Smooth muscle cell (in vitro differentiated cells): ENCODE measurements around the gene EXOC4. TPM values are rescaled to one million over a fixed set of nuclear protein-coding genes. Genes with fewer than 3 reads are reported as not detected.
"Not testable (repeated sequence)": the region's sequence is repeated elsewhere in the genome, so short reads cannot be mapped to it uniquely, and the experiment has no call there.

Source experiments
- DNase-seq: peaks from one replicate; lab custom pipeline; 2025; ENCODE audit not compliant: unreplicated experiment; lab: John Stamatoyannopoulos, UW
- H2AFZ ChIP-seq: fragments of 200-600 bp; sonication (generic); 2 replicates; pipeline ENCODE4 v1.6.0; 2016; ENCODE audit warnings: antibody characterized with exemption, low read depth, mild to moderate bottlenecking
- H3F3A ChIP-seq: fragments of 200-600 bp; sonication (generic); 2 replicates; pipeline ENCODE4 v1.6.0; 2017; ENCODE audit warnings: antibody characterized with exemption, low read depth
- H3K27ac ChIP-seq: fragments of 200-600 bp; sonication (generic); 2 replicates; pipeline ENCODE4 v1.5.1; 2016; ENCODE audit warnings: low read depth, mild to moderate bottlenecking
- H3K27me3 ChIP-seq: fragments of 200-600 bp; sonication (generic); 2 replicates; pipeline ENCODE4 v1.6.1; 2016; ENCODE audit warnings: low read depth, mild to moderate bottlenecking
- H3K36me3 ChIP-seq: fragments of 200-600 bp; sonication (generic); 2 replicates; pipeline ENCODE4 v1.5.1; 2016; ENCODE audit warnings: low read depth
- H3K4me1 ChIP-seq: fragments of 200-600 bp; sonication (generic); 2 replicates; pipeline ENCODE4 v1.5.1; 2016; ENCODE audit warnings: low read depth
- H3K4me2 ChIP-seq: fragments of 200-600 bp; sonication (generic); 2 replicates; pipeline ENCODE4 v1.6.0; 2016; ENCODE audit warnings: mild to moderate bottlenecking
- H3K4me3 ChIP-seq: fragments of 200-600 bp; sonication (generic); 2 replicates; pipeline ENCODE4 v1.5.1; 2016; ENCODE audit warnings: mild to moderate bottlenecking
- H3K79me2 ChIP-seq: fragments of 200-600 bp; sonication (generic); 2 replicates; pipeline ENCODE4 v1.6.0; 2016; ENCODE audit warnings: low read depth, mild to moderate bottlenecking
- H3K9ac ChIP-seq: fragments of 200-600 bp; sonication (generic); 2 replicates; pipeline ENCODE4 v1.6.0; 2016; ENCODE audit warnings: low read depth
- H3K9me3 ChIP-seq: fragments of 200-600 bp; sonication (generic); replicated peaks from 2 replicates; pipeline ENCODE4 v1.5.1; 2016; ENCODE audit warnings: low read depth
- H4K20me1 ChIP-seq: fragments of 200-600 bp; sonication (generic); 2 replicates; pipeline ENCODE4 v1.6.0; 2016; ENCODE audit warnings: low read depth
- CTCF ChIP-seq: fragments of 200-600 bp; sonication (generic); IDR thresholded peaks from 2 replicates; pipeline ENCODE4 v1.5.1; 2017; ENCODE audit warnings: borderline replicate concordance, mild to moderate bottlenecking, antibody characterized with exemption; ENCODE audit not compliant: insufficient read depth, poor library complexity, severe bottlenecking
- WGBS: methylation state at CpG from one replicate; pipeline ENCODE4 v1.1.7; 2016; ENCODE audit warnings: low lambda C conversion rate; 5-methylcytosine and 5-hydroxymethylcytosine counted together
- polyA plus RNA-seq: library from polyadenylated mRNA; unstranded; fragments of >200 nt; fragmentation: Nextera tagmentation; extraction: Ambion mirVana; gene quantifications from 2 replicates; pipeline ENCODE4 v1.2.1, GENCODE V29; 2016
- total RNA-seq: library from RNA; depleted of rRNA; stranded (reverse); fragments of >200 nt; gene quantifications from 2 replicates; pipeline ENCODE4 v1.2.3, GENCODE V29; 2014

EXOC4 gene
- total and polyA plus RNA-seq, 2 experiments from 2014 or later: 21.5 to 47.1 TPM

DNA sequence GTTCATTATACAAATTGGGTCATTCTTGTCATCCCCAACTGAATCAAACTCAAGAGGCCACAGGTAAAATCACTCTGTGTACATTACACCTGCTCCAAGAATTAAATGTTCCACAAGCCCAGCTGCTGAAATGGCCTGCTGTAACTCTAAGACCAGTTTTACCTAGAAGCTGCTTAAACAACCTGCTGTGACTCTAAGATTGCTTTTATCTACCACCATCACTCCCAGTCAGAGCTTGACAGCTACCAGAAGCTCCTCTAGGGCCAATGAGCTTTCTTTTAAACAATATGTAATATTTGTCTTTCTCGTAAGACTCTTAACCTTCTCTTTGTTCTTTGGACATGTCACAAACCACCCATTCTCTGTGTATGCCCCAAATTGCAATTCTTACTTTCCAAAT is 732.4 kb downstream of the EXOC4 start:
- Histone ChIP-seq H3K4me1 (peaks cover 15% of the 10 kb centered on the region), H3F3A (no peaks in the 10 kb centered on the region), H3K79me2 (no peaks in the 10 kb centered on the region), H3K27ac (no peak overlapping the region), H3K36me3 (no peaks in the 10 kb centered on the region), H3K4me3 (no peak overlapping the region), H3K27me3 (no peaks in the 10 kb centered on the region), H3K9me3 (no peaks in the 10 kb centered on the region), H4K20me1 (no peaks in the 10 kb centered on the region), H2AFZ (no peak overlapping the region), H3K4me2 (no peak overlapping the region), H3K9ac (no peak overlapping the region)
- TF ChIP-seq CTCF: no peak
- no peak for DNase-seq
- WGBS: 88% methylated on average over 1 of the region's 1 CpG

- no peak overlapping the region for H3K27ac ChIP-seq
- no peak overlapping the region for H2AFZ ChIP-seq
- no peaks in the 10 kb centered on the region for H3F3A ChIP-seq
- H3K79me2 ChIP-seq: no peaks in the 10 kb centered on the region
- no peaks in the 10 kb centered on the region for H3K36me3 ChIP-seq
- H3K4me1 ChIP-seq: peaks cover 15% of the 10 kb centered on the region
- no peak for TF ChIP-seq CTCF
- H3K27me3 ChIP-seq: no peaks in the 10 kb centered on the region
- no peak overlapping the region for H3K9ac ChIP-seq
- 43% methylated on average over 2 of the region's 2 CpGs for WGBS
- H3K4me2 ChIP-seq: no peak overlapping the region
- no peaks in the 10 kb centered on the region for H3K9me3 ChIP-seq
- no peaks in the 10 kb centered on the region for H4K20me1 ChIP-seq
- H3K4me3 ChIP-seq: no peak overlapping the region
- no peak for DNase-seq
Observed at GRCh38 chr7:133987582-133987981, 734.7 kb downstream of the EXOC4 start.

DNA sequence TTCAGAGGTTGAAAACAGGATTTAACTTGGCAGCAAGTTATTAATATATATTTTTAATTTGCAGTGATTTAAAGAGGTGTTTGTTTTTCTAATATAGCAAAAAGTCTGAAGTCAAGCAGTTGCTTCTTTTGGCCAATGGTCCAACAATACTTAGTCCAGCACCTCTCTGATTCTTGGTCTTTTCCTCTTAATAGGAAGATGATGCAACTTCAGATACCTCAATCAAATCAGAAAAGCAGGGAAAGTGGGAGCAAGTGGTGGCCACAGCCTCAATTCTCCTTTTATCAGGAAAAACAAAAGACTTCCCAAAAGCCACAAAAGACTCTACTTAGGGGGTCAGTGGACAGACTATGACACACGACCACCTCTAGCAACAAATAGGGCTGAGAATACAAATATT is 740.7 kb downstream of the EXOC4 start:
- TF ChIP-seq CTCF: no peak
- H3K9ac ChIP-seq: no peak overlapping the region
- no peaks in the 10 kb centered on the region for H3K9me3 ChIP-seq
- H4K20me1 ChIP-seq: no peaks in the 10 kb centered on the region
- no peak overlapping the region for H3K27ac ChIP-seq
- no peaks in the 10 kb centered on the region for H3K79me2 ChIP-seq
- no peaks in the 10 kb centered on the region for H3K4me1 ChIP-seq
- no peak overlapping the region for H3K4me3 ChIP-seq
- no peak overlapping the region for H2AFZ ChIP-seq
- no peaks in the 10 kb centered on the region for H3F3A ChIP-seq
- H3K4me2 ChIP-seq: no peak overlapping the region
- H3K27me3 ChIP-seq: no peaks in the 10 kb centered on the region
- DNase-seq: no peak
- 90% methylated on average over 1 of the region's 1 CpG for WGBS
- no peaks in the 10 kb centered on the region for H3K36me3 ChIP-seq

DNA sequence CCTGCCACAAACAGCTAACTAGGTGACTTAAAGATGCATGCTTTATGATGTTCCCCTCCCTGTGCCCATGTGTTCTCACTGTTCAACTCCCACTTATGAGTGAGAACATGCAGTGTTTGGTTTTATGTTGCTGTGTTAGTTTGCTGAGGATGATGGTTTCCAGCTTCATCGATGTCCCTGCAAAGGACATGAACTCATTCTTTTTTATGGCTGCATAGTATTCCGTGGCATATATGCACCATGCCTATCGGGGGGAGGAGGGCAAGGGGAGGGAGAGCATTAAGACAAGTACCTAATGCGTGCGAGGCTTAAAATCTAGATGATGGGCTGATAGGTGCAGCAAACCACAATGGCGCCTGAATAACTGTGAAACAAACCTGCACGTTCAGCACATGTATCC is 741.2 kb downstream of the EXOC4 start:
- not testable (repeated sequence) for DNase-seq, H3K9ac ChIP-seq, H2AFZ ChIP-seq, H3K27ac ChIP-seq, H3K4me1 ChIP-seq, H3K4me3 ChIP-seq, H3K36me3 ChIP-seq, H4K20me1 ChIP-seq, H3K27me3 ChIP-seq, H3K79me2 ChIP-seq, H3F3A ChIP-seq, H3K4me2 ChIP-seq, H3K9me3 ChIP-seq
- WGBS: 87% methylated on average over 7 of the region's 7 CpGs
